CD4-positive, alpha-beta T cell treated with Interleukin-21 for 1 hour (primary cell): ENCODE results near the gene PROS1.
A peak's percentile ranks its signal among the peaks of the same experiment; 100 is the strongest.

Source experiments
- DNase-seq: peaks from one replicate; pipeline ENCODE4 v3.0.0-alpha.2; 2020

Gene PROS1

GRCh38 chr3:93973131-93974126 lies at the start of gene PROS1:
TSS of gene PROS1 (minus strand) at chr3:93973896. CDS start at chr3:93973749, 147 bp downstream.
- DNase-seq = peak; percentile 47

GRCh38 chr3:94020293-94020692 lies 46.6 kb upstream of the PROS1 start:
- DNase-seq = no peak

- DNase-seq = no peak
Measured at GRCh38 chr3:94019659-94020058, 46.0 kb upstream of the PROS1 start.

GRCh38 chr3:94015025-94015424 lies 41.3 kb upstream of the PROS1 start:
- no peak for DNase-seq

GRCh38 chr3:94012185-94012584 lies 38.5 kb upstream of the PROS1 start:
- no peak for DNase-seq

- DNase-seq = no peak
Measured at GRCh38 chr3:94011233-94011711, 37.6 kb upstream of the PROS1 start.

GRCh38 chr3:94009608-94010007 lies 35.9 kb upstream of the PROS1 start:
- no peak for DNase-seq

GRCh38 chr3:94008253-94008652 lies 34.6 kb upstream of the PROS1 start:
- DNase-seq = no peak

- peak; percentile 67 for DNase-seq
Measured at GRCh38 chr3:94004301-94004910, 30.7 kb upstream of the PROS1 start.

- no peak for DNase-seq
Measured at GRCh38 chr3:94001827-94002495, 28.3 kb upstream of the PROS1 start.

GRCh38 chr3:94001191-94001590 lies 27.5 kb upstream of the PROS1 start:
- no peak for DNase-seq

GRCh38 chr3:93994056-93994455 lies 20.4 kb upstream of the PROS1 start:
- no peak for DNase-seq

- DNase-seq = no peak
Measured at GRCh38 chr3:93992207-93992606, 18.5 kb upstream of the PROS1 start.

GRCh38 chr3:93991631-93992030 lies 17.9 kb upstream of the PROS1 start:
- no peak for DNase-seq

GRCh38 chr3:93989241-93989640 lies 15.5 kb upstream of the PROS1 start:
- no peak for DNase-seq

GRCh38 chr3:93988764-93989163 lies 15.1 kb upstream of the PROS1 start:
- DNase-seq = no peak

- DNase-seq = no peak
Measured at GRCh38 chr3:93988283-93988682, 14.6 kb upstream of the PROS1 start.

GRCh38 chr3:93984618-93985017 lies 10.9 kb upstream of the PROS1 start:
- DNase-seq = no peak

GRCh38 chr3:93983408-93983807 lies 9.7 kb upstream of the PROS1 start:
- DNase-seq = no peak

GRCh38 chr3:93981649-93982048 lies 8.0 kb upstream of the PROS1 start:
- no peak for DNase-seq

- peak; percentile 97 for DNase-seq
Measured at GRCh38 chr3:93979850-93980676, 6.4 kb upstream of the PROS1 start, which contains the start of gene ARL13B. TSS of gene ARL13B (plus strand) at chr3:93980155. CDS start at chr3:93980424, 269 bp downstream.

GRCh38 chr3:93969997-93970396 lies 3.7 kb downstream of the PROS1 start:
- DNase-seq = no peak
